ENCODE data around the gene COL3A1. TPM values are rescaled to one million over a fixed set of nuclear protein-coding genes. Genes with fewer than 3 reads are reported as not detected.

The COL3A1 gene
- total RNA-seq, 2 donors from 2014 or later = not detected

DNA sequence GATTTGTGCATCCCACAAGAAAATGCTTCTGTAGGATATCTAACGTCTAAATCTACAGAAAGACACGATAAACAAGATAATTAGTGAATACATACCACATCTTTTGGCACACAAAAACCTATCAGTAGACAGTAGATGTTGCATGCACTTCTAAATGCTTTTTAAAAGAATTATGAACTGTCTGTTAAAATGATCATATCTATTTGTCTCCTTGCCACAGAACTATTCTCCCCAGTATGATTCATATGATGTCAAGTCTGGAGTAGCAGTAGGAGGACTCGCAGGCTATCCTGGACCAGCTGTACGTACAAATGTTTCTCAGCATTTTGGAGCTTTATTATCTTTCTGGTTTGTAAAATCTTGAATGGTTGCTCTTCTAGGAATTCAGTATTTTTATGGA is 12.7 kb downstream of the COL3A1 start:
- Histone ChIP-seq H3K36me3 (ENCODE audit: control insufficient read depth, insufficient read depth, low read length) (no peaks in the 10 kb centered on the region), H3K27me3 (ENCODE audit: control insufficient read depth, insufficient read depth, low read length, poor library complexity, severe bottlenecking) (no peaks in the 10 kb centered on the region), H3K4me1 (ENCODE audit: control insufficient read depth, insufficient read depth, low read length) (no peaks in the 10 kb centered on the region), H3K9ac (ENCODE audit: extremely low read depth, low read length, poor library complexity, severe bottlenecking) (no peak overlapping the region), H3K4me3 (ENCODE audit: low read length) (no peak overlapping the region), H3K9me3 (ENCODE audit: control insufficient read depth, low read length) (no peaks in the 10 kb centered on the region), H3K27ac (ENCODE audit: low read depth, low read length) (no peak overlapping the region)
- Mint-ChIP-seq H3K27ac (no peak overlapping the region), H3K4me1 (no peaks in the 10 kb centered on the region), H3K27me3 (ENCODE audit: insufficient read depth) (no peaks in the 10 kb centered on the region), H3K9me3 (no peaks in the 10 kb centered on the region), H3K36me3 (ENCODE audit: low read depth) (no peaks in the 10 kb centered on the region), H3K4me3 (no peak overlapping the region)
- TF ChIP-seq, protein P1, sequence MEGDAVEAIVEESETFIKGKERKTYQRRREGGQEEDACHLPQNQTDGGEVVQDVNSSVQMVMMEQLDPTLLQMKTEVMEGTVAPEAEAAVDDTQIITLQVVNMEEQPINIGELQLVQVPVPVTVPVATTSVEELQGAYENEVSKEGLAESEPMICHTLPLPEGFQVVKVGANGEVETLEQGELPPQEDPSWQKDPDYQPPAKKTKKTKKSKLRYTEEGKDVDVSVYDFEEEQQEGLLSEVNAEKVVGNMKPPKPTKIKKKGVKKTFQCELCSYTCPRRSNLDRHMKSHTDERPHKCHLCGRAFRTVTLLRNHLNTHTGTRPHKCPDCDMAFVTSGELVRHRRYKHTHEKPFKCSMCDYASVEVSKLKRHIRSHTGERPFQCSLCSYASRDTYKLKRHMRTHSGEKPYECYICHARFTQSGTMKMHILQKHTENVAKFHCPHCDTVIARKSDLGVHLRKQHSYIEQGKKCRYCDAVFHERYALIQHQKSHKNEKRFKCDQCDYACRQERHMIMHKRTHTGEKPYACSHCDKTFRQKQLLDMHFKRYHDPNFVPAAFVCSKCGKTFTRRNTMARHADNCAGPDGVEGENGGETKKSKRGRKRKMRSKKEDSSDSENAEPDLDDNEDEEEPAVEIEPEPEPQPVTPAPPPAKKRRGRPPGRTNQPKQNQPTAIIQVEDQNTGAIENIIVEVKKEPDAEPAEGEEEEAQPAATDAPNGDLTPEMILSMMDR (conservative IDR thresholded peaks at IDR 0.05) = no peak
- no peak for DNase-seq
- 90% methylated on average over 4 of the region's 4 CpGs; no CpG with 5 or more reads in 1 of the 2 experiments for WGBS, 2 experiments (ENCODE audit: insufficient coverage in 1 of 2, insufficient read length in 1 of 2)

DNA sequence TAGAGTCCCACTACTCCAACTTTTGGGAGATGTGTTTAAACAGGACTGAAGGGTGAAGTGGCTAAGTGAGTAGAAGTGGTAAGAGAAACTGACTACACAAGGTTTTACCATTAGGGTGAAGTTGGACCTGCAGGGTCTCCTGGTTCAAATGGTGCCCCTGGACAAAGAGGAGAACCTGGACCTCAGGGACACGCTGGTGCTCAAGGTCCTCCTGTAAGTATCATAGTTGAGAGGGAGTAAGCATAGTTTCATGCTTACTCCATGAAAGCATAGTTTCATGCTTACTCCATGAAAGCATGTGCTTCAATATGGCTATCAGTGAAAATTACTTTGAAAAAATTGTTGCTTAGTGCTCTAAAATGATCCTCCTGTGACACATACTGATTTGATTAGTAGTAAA is 19.1 kb downstream of the COL3A1 start:
- no peak overlapping the region for H3K9ac ChIP-seq (ENCODE audit: extremely low read depth, low read length, poor library complexity, severe bottlenecking)
- no peak overlapping the region for H3K27ac ChIP-seq (ENCODE audit: low read depth, low read length)
- TF ChIP-seq, protein P1 (conservative IDR thresholded peaks at IDR 0.05) = no peak
- Mint-ChIP-seq H3K36me3 (ENCODE audit: low read depth) (no peaks in the 10 kb centered on the region), H3K4me1 (no peaks in the 10 kb centered on the region), H3K27ac (no peak overlapping the region), H3K4me3 (no peak overlapping the region), H3K9me3 (no peaks in the 10 kb centered on the region), H3K27me3 (ENCODE audit: insufficient read depth) (no peaks in the 10 kb centered on the region)
- no peaks in the 10 kb centered on the region for H3K27me3 ChIP-seq (ENCODE audit: control insufficient read depth, insufficient read depth, low read length, poor library complexity, severe bottlenecking)
- 83 to 100% methylated on average over 1 of the region's 1 CpG for WGBS, 2 experiments (ENCODE audit: insufficient coverage in 1 of 2, insufficient read length in 1 of 2)
- no peak for DNase-seq
- no peaks in the 10 kb centered on the region for H3K9me3 ChIP-seq (ENCODE audit: control insufficient read depth, low read length)
- H3K4me1 ChIP-seq (ENCODE audit: control insufficient read depth, insufficient read depth, low read length) = no peaks in the 10 kb centered on the region
- H3K36me3 ChIP-seq (ENCODE audit: control insufficient read depth, insufficient read depth, low read length) = no peaks in the 10 kb centered on the region
- H3K4me3 ChIP-seq (ENCODE audit: low read length) = no peak overlapping the region

- Histone ChIP-seq H3K4me1 (ENCODE audit: control insufficient read depth, insufficient read depth, low read length) (no peaks in the 10 kb centered on the region), H3K9me3 (ENCODE audit: control insufficient read depth, low read length) (no peaks in the 10 kb centered on the region), H3K36me3 (ENCODE audit: control insufficient read depth, insufficient read depth, low read length) (no peaks in the 10 kb centered on the region), H3K27me3 (ENCODE audit: control insufficient read depth, insufficient read depth, low read length, poor library complexity, severe bottlenecking) (no peaks in the 10 kb centered on the region), H3K4me3 (ENCODE audit: low read length) (no peak overlapping the region), H3K27ac (ENCODE audit: low read depth, low read length) (no peak overlapping the region), H3K9ac (ENCODE audit: extremely low read depth, low read length, poor library complexity, severe bottlenecking) (no peak overlapping the region)
- DNase-seq = no peak
- Mint-ChIP-seq H3K36me3 (ENCODE audit: low read depth) (no peaks in the 10 kb centered on the region), H3K27me3 (ENCODE audit: insufficient read depth) (no peaks in the 10 kb centered on the region), H3K4me1 (no peaks in the 10 kb centered on the region), H3K9me3 (no peaks in the 10 kb centered on the region), H3K27ac (no peak overlapping the region), H3K4me3 (no peak overlapping the region)
- TF ChIP-seq, protein P1 (conservative IDR thresholded peaks at IDR 0.05) = no peak
Observed at GRCh38 chr2:188997263-188997662, 23.1 kb downstream of the COL3A1 start.

Data from endodermal cell (in vitro differentiated cells).